ENCODE measurements around the gene FKBP5.
A peak's percentile ranks its signal among the peaks of the same experiment; 100 is the strongest.
"Not testable (repeated sequence)": the region's sequence is repeated elsewhere in the genome, so short reads cannot be mapped to it uniquely, and the experiment has no call there.

The FKBP5 gene

GRCh38 chr6:35736253-35736894 is 47.7 kb upstream of the FKBP5 start:
- Histone ChIP-seq H3K9ac (ENCODE audit: low read depth, low read length) (no peak overlapping the region), H3K79me2 (ENCODE audit: insufficient read depth, low read length) (no peaks in the 10 kb centered on the region), H4K20me1 (ENCODE audit: insufficient read depth, low read length) (0 out of 2 replicates have a peak, but pooled peaks cover 6% of the 10 kb centered on the region), H2AFZ (ENCODE audit: low read depth, low read length) (no peak overlapping the region), H3K9me3 (ENCODE audit: insufficient read depth, low read length, severe bottlenecking) (no peaks in the 10 kb centered on the region), H3K36me3 (ENCODE audit: insufficient read depth, low read length) (no peaks in the 10 kb centered on the region), H3K4me2 (ENCODE audit: insufficient read depth, low read length) (no peak overlapping the region), H3K4me1 (ENCODE audit: insufficient read depth, low read length) (peaks cover 19% of the 10 kb centered on the region), H3K4me3 (ENCODE audit: low read depth in 1 of 2, low read length in 2 of 2) (no peak overlapping the region), H3K27me3 (ENCODE audit: insufficient read depth, low read length, poor library complexity) (peaks cover 12% of the 10 kb centered on the region), H3K27ac (ENCODE audit: low read length) (no peak overlapping the region)
- TF ChIP-seq EZH2 (IDR thresholded peaks at IDR 0.05; ENCODE audit: borderline replicate concordance, low read depth, low read length, severe bottlenecking) (no peak), CTCF (IDR thresholded peaks at IDR 0.05; ENCODE audit: borderline replicate concordance, extremely low read depth, low read length, poor library complexity, severe bottlenecking) (peak; percentile 96)
- ATAC-seq (ENCODE audit: insufficient read depth, low read depth): peak; percentile 54
- DNase-seq: peak; percentile 80

DNA sequence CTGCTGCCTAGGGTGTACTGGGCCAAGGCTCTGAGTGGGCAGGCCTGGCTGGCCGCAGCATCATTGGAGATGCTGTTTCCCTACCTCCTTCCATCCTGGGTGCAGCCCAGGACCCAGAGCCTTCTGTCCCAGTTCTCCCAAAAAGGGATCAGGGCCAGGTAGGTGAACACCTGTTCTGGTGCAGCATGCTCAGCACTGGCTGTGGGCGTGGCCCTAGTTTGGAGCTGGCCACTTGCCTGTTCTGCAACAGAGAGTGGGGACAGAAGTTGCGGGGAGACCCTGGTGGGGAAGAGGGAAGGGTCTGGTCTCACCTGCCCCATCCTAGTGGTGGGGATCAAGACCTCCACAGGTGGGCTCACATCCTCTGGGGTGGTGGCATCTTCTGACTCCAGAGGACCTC is 46.7 kb upstream of the FKBP5 start:
- Histone ChIP-seq H2AFZ (ENCODE audit: low read depth, low read length) (no peak overlapping the region), H3K27me3 (ENCODE audit: insufficient read depth, low read length, poor library complexity) (peaks cover 8% of the 10 kb centered on the region), H3K36me3 (ENCODE audit: insufficient read depth, low read length) (no peaks in the 10 kb centered on the region), H3K79me2 (ENCODE audit: insufficient read depth, low read length) (no peaks in the 10 kb centered on the region), H3K27ac (ENCODE audit: low read length) (no peak overlapping the region), H4K20me1 (ENCODE audit: insufficient read depth, low read length) (peaks cover 6% of the 10 kb centered on the region; the same call in 1 of the 2 replicates), H3K4me2 (ENCODE audit: insufficient read depth, low read length) (no peak overlapping the region), H3K4me3 (ENCODE audit: low read depth in 1 of 2, low read length in 2 of 2) (no peak overlapping the region), H3K9ac (ENCODE audit: low read depth, low read length) (no peak overlapping the region), H3K9me3 (ENCODE audit: insufficient read depth, low read length, severe bottlenecking) (no peaks in the 10 kb centered on the region), H3K4me1 (ENCODE audit: insufficient read depth, low read length) (peaks cover 28% of the 10 kb centered on the region)
- no peak for ATAC-seq (ENCODE audit: insufficient read depth, low read depth)
- TF ChIP-seq CTCF (IDR thresholded peaks at IDR 0.05; ENCODE audit: borderline replicate concordance, extremely low read depth, low read length, poor library complexity, severe bottlenecking): no peak
- no peak for TF ChIP-seq EZH2 (IDR thresholded peaks at IDR 0.05; ENCODE audit: borderline replicate concordance, low read depth, low read length, severe bottlenecking)
- no peak for DNase-seq

- ATAC-seq (ENCODE audit: insufficient read depth, low read depth); H3K9me3 ChIP-seq (ENCODE audit: insufficient read depth, low read length, severe bottlenecking); H3K36me3 ChIP-seq (ENCODE audit: insufficient read depth, low read length); H2AFZ ChIP-seq (ENCODE audit: low read depth, low read length); H3K27me3 ChIP-seq (ENCODE audit: insufficient read depth, low read length, poor library complexity); H3K9ac ChIP-seq (ENCODE audit: low read depth, low read length); H3K4me2 ChIP-seq (ENCODE audit: insufficient read depth, low read length); H3K79me2 ChIP-seq (ENCODE audit: insufficient read depth, low read length); H3K4me3 ChIP-seq (ENCODE audit: low read depth in 1 of 2, low read length in 2 of 2); DNase-seq; H3K27ac ChIP-seq (ENCODE audit: low read length): not testable (repeated sequence)
- H4K20me1 ChIP-seq (ENCODE audit: insufficient read depth, low read length): peaks cover 13% of the 10 kb centered on the region
- peaks cover 39% of the 10 kb centered on the region for H3K4me1 ChIP-seq (ENCODE audit: insufficient read depth, low read length)
Observed at GRCh38 chr6:35734319-35734718, 45.6 kb upstream of the FKBP5 start.

GRCh38 chr6:35733633-35734032 is 44.9 kb upstream of the FKBP5 start:
- Histone ChIP-seq H3K27ac (ENCODE audit: low read length) (no peak overlapping the region), H3K27me3 (ENCODE audit: insufficient read depth, low read length, poor library complexity) (peaks cover 4% of the 10 kb centered on the region), H3K36me3 (ENCODE audit: insufficient read depth, low read length) (no peaks in the 10 kb centered on the region), H3K4me3 (ENCODE audit: low read depth in 1 of 2, low read length in 2 of 2) (no peak overlapping the region), H3K9me3 (ENCODE audit: insufficient read depth, low read length, severe bottlenecking) (no peaks in the 10 kb centered on the region), H3K79me2 (ENCODE audit: insufficient read depth, low read length) (no peaks in the 10 kb centered on the region), H3K9ac (ENCODE audit: low read depth, low read length) (no peak overlapping the region), H2AFZ (ENCODE audit: low read depth, low read length) (no peak overlapping the region), H3K4me2 (ENCODE audit: insufficient read depth, low read length) (no peak overlapping the region), H3K4me1 (ENCODE audit: insufficient read depth, low read length) (peaks cover 46% of the 10 kb centered on the region), H4K20me1 (ENCODE audit: insufficient read depth, low read length) (peaks cover 20% of the 10 kb centered on the region)
- TF ChIP-seq EZH2 (IDR thresholded peaks at IDR 0.05; ENCODE audit: borderline replicate concordance, low read depth, low read length, severe bottlenecking): no peak
- no peak for TF ChIP-seq CTCF (IDR thresholded peaks at IDR 0.05; ENCODE audit: borderline replicate concordance, extremely low read depth, low read length, poor library complexity, severe bottlenecking)
- DNase-seq: no peak
- ATAC-seq (ENCODE audit: insufficient read depth, low read depth): no peak

Data from DND-41 (cell line).